Measurements from ENCODE around the gene GTF3C6.

DNA sequence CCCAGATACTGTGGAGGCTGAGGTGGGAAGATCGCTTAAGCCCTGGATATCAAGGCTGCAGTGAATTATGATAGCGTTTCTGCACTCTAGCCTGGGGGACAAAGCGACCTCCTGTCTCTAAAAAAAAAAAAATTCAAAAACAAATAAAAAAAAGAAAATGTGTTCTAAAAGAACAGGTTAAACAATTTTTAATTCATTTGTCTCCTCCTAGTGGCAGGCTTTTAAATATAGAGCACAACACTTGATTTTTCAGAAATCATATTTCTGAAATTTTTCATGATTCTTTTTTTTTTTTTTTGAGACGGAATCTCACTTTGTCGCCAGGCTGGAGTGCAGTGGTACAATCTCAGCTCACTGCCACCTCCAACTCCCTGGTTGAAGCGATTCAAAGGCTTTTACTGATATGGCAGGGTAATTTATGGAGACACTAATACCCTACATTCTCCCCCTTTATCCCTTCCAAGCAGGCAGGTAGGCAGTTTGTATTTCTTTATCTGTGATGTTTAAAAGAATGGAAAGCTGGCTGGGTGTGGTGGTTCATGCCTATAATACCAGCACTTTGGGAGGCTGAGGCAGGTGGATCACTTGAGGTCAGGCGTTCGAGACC is 8.7 kb upstream of the GTF3C6 start:
- TF ChIP-seq, protein P1, sequence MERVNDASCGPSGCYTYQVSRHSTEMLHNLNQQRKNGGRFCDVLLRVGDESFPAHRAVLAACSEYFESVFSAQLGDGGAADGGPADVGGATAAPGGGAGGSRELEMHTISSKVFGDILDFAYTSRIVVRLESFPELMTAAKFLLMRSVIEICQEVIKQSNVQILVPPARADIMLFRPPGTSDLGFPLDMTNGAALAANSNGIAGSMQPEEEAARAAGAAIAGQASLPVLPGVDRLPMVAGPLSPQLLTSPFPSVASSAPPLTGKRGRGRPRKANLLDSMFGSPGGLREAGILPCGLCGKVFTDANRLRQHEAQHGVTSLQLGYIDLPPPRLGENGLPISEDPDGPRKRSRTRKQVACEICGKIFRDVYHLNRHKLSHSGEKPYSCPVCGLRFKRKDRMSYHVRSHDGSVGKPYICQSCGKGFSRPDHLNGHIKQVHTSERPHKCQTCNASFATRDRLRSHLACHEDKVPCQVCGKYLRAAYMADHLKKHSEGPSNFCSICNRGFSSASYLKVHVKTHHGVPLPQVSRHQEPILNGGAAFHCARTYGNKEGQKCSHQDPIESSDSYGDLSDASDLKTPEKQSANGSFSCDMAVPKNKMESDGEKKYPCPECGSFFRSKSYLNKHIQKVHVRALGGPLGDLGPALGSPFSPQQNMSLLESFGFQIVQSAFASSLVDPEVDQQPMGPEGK (CRISPR knock-in tag; IDR thresholded peaks at IDR 0.05; ENCODE audit: borderline replicate concordance) = no peak
- TF ChIP-seq ZFP30 (CRISPR knock-in tag; IDR thresholded peaks at IDR 0.05) = no peak
- TF ChIP-seq ZNF565 (CRISPR knock-in tag; conservative IDR thresholded peaks at IDR 0.05; ENCODE audit: low read depth) = no peak
- no peak for TF ChIP-seq ZC3H10 (CRISPR knock-in tag; IDR thresholded peaks at IDR 0.05)
- TF ChIP-seq GLIS3 (CRISPR knock-in tag; IDR thresholded peaks at IDR 0.05) = no peak
- TF ChIP-seq TOX (CRISPR knock-in tag; IDR thresholded peaks at IDR 0.05; ENCODE audit: borderline replicate concordance) = no peak
- TF ChIP-seq SNAI2 (CRISPR knock-in tag; IDR thresholded peaks at IDR 0.05) = no peak
- TF ChIP-seq POU6F1 (CRISPR knock-in tag; IDR thresholded peaks at IDR 0.05; ENCODE audit: borderline replicate concordance, low read depth) = no peak
- TF ChIP-seq ISL1 (CRISPR knock-in tag; IDR thresholded peaks at IDR 0.05) = no peak
- no peak for TF ChIP-seq ZNF8 (CRISPR knock-in tag; IDR thresholded peaks at IDR 0.05)
